ENCODE measurements around the gene APRT. TPM values are rescaled to one million over a fixed set of nuclear protein-coding genes. Genes with fewer than 3 reads are reported as not detected.

Gene APRT
- total RNA-seq, 1 donor from 2014 or later: 53.4 TPM

- H3K36me3 ChIP-seq: no peaks in the 10 kb centered on the region
- no peak overlapping the region for H3K27ac Mint-ChIP-seq
Measured at GRCh38 chr16:88807626-88808453, 3.9 kb downstream of the APRT start.

GRCh38 chr16:88807142-88807625 lies 4.5 kb downstream of the APRT start:
- H3K27me3 Mint-ChIP-seq (ENCODE audit: insufficient read depth, low read depth): peaks cover 11% of the 10 kb centered on the region
- H3K36me3 ChIP-seq: no peaks in the 10 kb centered on the region

More at GRCh38 chr16:88807626-88808453, 3.9 kb downstream of the APRT start:
- Mint-ChIP-seq H3K9me3 (no peaks in the 10 kb centered on the region), H3K4me1 (peaks cover 3% of the 10 kb centered on the region), H3K4me3 (peak overlapping the region; percentile 67), H3K27me3 (ENCODE audit: insufficient read depth, low read depth) (peaks cover 8% of the 10 kb centered on the region), H3K36me3 (peaks cover 4% of the 10 kb centered on the region)
- no peak for DNase-seq (ENCODE audit: low spot score)
- peaks cover 52% of the 10 kb centered on the region for H3K79me2 ChIP-seq (ENCODE audit: low read depth)
- peaks cover 60% of the 10 kb centered on the region for H4K20me1 ChIP-seq (ENCODE audit: low read depth)
- peaks cover 67% of the 10 kb centered on the region for H3F3A ChIP-seq (ENCODE audit: low read depth)
- no peak overlapping the region for H3K27ac ChIP-seq
- TF ChIP-seq CTCF (IDR thresholded peaks at IDR 0.05): no peak
- TF ChIP-seq EZH2 (IDR thresholded peaks at IDR 0.05): no peak
- TF ChIP-seq EZH2phosphoT487 (IDR thresholded peaks at IDR 0.05): no peak
- H3K9ac ChIP-seq: no peak overlapping the region
- no peak overlapping the region for H3K4me2 ChIP-seq
- H3K4me3 ChIP-seq: no peak overlapping the region
- H3K4me1 ChIP-seq: peaks cover 10% of the 10 kb centered on the region
- H3K27me3 ChIP-seq: no peaks in the 10 kb centered on the region
- H3K9me3 ChIP-seq (ENCODE audit: low read depth): no peaks in the 10 kb centered on the region
- no peak overlapping the region for H2AFZ ChIP-seq (replicated peaks)

GRCh38 chr16:88806491-88807111 lies 5.1 kb downstream of the APRT start:
- no peak overlapping the region for H3K27ac ChIP-seq
- Mint-ChIP-seq H3K27me3 (ENCODE audit: insufficient read depth, low read depth) (peaks cover 11% of the 10 kb centered on the region), H3K27ac (no peak overlapping the region), H3K36me3 (peaks cover 4% of the 10 kb centered on the region), H3K4me1 (peaks cover 3% of the 10 kb centered on the region), H3K9me3 (no peaks in the 10 kb centered on the region), H3K4me3 (no peak overlapping the region)
- no peak overlapping the region for H3K4me3 ChIP-seq
- no peaks in the 10 kb centered on the region for H3K9me3 ChIP-seq (ENCODE audit: low read depth)
- peaks cover 13% of the 10 kb centered on the region for H3K4me1 ChIP-seq
- no peak overlapping the region for H3K9ac ChIP-seq
- H3F3A ChIP-seq (ENCODE audit: low read depth): peaks cover 65% of the 10 kb centered on the region
- H3K36me3 ChIP-seq: no peaks in the 10 kb centered on the region
- DNase-seq (ENCODE audit: low spot score): no peak
- no peaks in the 10 kb centered on the region for H3K27me3 ChIP-seq
- H2AFZ ChIP-seq (replicated peaks): no peak overlapping the region
- TF ChIP-seq EZH2phosphoT487 (IDR thresholded peaks at IDR 0.05): no peak
- TF ChIP-seq EZH2 (IDR thresholded peaks at IDR 0.05): no peak
- TF ChIP-seq CTCF (IDR thresholded peaks at IDR 0.05): no peak
- H4K20me1 ChIP-seq (ENCODE audit: low read depth): peaks cover 60% of the 10 kb centered on the region
- H3K4me2 ChIP-seq: no peak overlapping the region
- H3K79me2 ChIP-seq (ENCODE audit: low read depth): peaks cover 52% of the 10 kb centered on the region

More at GRCh38 chr16:88807142-88807625, 4.5 kb downstream of the APRT start:
- Mint-ChIP-seq H3K27ac (no peak overlapping the region), H3K4me3 (no peak overlapping the region), H3K9me3 (no peaks in the 10 kb centered on the region), H3K36me3 (peaks cover 4% of the 10 kb centered on the region), H3K4me1 (peaks cover 3% of the 10 kb centered on the region)
- H3K27me3 ChIP-seq: no peaks in the 10 kb centered on the region
- peaks cover 67% of the 10 kb centered on the region for H3F3A ChIP-seq (ENCODE audit: low read depth)
- H3K9me3 ChIP-seq (ENCODE audit: low read depth): no peaks in the 10 kb centered on the region
- H3K9ac ChIP-seq: no peak overlapping the region
- peaks cover 53% of the 10 kb centered on the region for H3K79me2 ChIP-seq (ENCODE audit: low read depth)
- peaks cover 11% of the 10 kb centered on the region for H3K4me1 ChIP-seq
- DNase-seq (ENCODE audit: low spot score): no peak
- no peak overlapping the region for H3K27ac ChIP-seq
- TF ChIP-seq EZH2phosphoT487 (IDR thresholded peaks at IDR 0.05) (no peak), CTCF (IDR thresholded peaks at IDR 0.05) (no peak), EZH2 (IDR thresholded peaks at IDR 0.05) (no peak)
- H3K4me2 ChIP-seq: no peak overlapping the region
- no peak overlapping the region for H3K4me3 ChIP-seq
- peaks cover 60% of the 10 kb centered on the region for H4K20me1 ChIP-seq (ENCODE audit: low read depth)
- no peak overlapping the region for H2AFZ ChIP-seq (replicated peaks)

Data from neural progenitor cell (in vitro differentiated cells).